Stimulated activated naive CD4-positive, alpha-beta T cell (primary cell): ENCODE results near the gene CX3CL1.
"Not testable (repeated sequence)": the region's sequence is repeated elsewhere in the genome, so short reads cannot be mapped to it uniquely, and the experiment has no call there.

ENCODE experiments used
- DNase-seq, 6 experiments: peaks; one replicate each; lab custom pipeline; 2025; lab: John Stamatoyannopoulos, UW

Gene CX3CL1

GRCh38 chr16:57372372-57373116, at the start of gene CX3CL1:
Gene CX3CL1, plus strand, starts transcription at chr16:57372490. Its CDS starts 79 bp downstream, at chr16:57372569.
- DNase-seq = no peak

- no peak for DNase-seq
Measured at GRCh38 chr16:57324749-57325148, 47.5 kb upstream of the CX3CL1 start.

- no peak for DNase-seq
Measured at GRCh38 chr16:57325458-57325857, 46.8 kb upstream of the CX3CL1 start.

- DNase-seq = no peak
Measured at GRCh38 chr16:57329718-57330327, 42.5 kb upstream of the CX3CL1 start.

- no peak for DNase-seq
Measured at GRCh38 chr16:57331355-57331754, 40.9 kb upstream of the CX3CL1 start.

- DNase-seq = no peak
Measured at GRCh38 chr16:57333402-57333801, 38.9 kb upstream of the CX3CL1 start.

- no peak for DNase-seq
Measured at GRCh38 chr16:57335366-57335765, 36.9 kb upstream of the CX3CL1 start.

- DNase-seq = no peak
Measured at GRCh38 chr16:57341062-57341440, 31.2 kb upstream of the CX3CL1 start.

GRCh38 chr16:57341441-57342303, 30.6 kb upstream of the CX3CL1 start:
- DNase-seq = no peak

GRCh38 chr16:57342606-57343005, 29.7 kb upstream of the CX3CL1 start:
- DNase-seq = not testable (repeated sequence)

GRCh38 chr16:57343221-57343620, 29.1 kb upstream of the CX3CL1 start:
- DNase-seq = no peak

GRCh38 chr16:57344094-57344493, 28.2 kb upstream of the CX3CL1 start:
- DNase-seq = not testable (repeated sequence)

GRCh38 chr16:57345021-57345420, 27.3 kb upstream of the CX3CL1 start:
- DNase-seq = no peak

GRCh38 chr16:57345666-57346204, 26.6 kb upstream of the CX3CL1 start:
- peak in 2 of 6 experiments; percentile 5 to 12 for DNase-seq

GRCh38 chr16:57347858-57348257, 24.4 kb upstream of the CX3CL1 start:
- DNase-seq = no peak

- DNase-seq = no peak
Measured at GRCh38 chr16:57348327-57348726, 24.0 kb upstream of the CX3CL1 start.

GRCh38 chr16:57349212-57350031, 22.9 kb upstream of the CX3CL1 start:
- peak in 2 of 6 experiments; percentile 4 to 11 for DNase-seq

- no peak for DNase-seq
Measured at GRCh38 chr16:57352636-57353047, 19.6 kb upstream of the CX3CL1 start.

GRCh38 chr16:57354311-57354710, 18.0 kb upstream of the CX3CL1 start:
- no peak for DNase-seq

- no peak for DNase-seq
Measured at GRCh38 chr16:57355898-57356414, 16.3 kb upstream of the CX3CL1 start.

GRCh38 chr16:57356547-57356946, 15.7 kb upstream of the CX3CL1 start:
- no peak for DNase-seq
